ENCODE data around the gene PDZD4.

Gene PDZD4

GRCh38 chrX:153869473-153870287, 39.3 kb upstream of the PDZD4 start:
- Histone ChIP-seq H3K36me3 (replicated peaks; ENCODE audit: low read depth, low read length) (no peaks in the 10 kb centered on the region), H3K79me2 (ENCODE audit: low read length) (no peaks in the 10 kb centered on the region), H2AFZ (ENCODE audit: low read depth, low read length) (no peak overlapping the region), H3K4me1 (ENCODE audit: low read length) (no peaks in the 10 kb centered on the region), H3K9ac (ENCODE audit: low read length) (no peak overlapping the region), H3K4me3 (ENCODE audit: low read length) (no peak overlapping the region), H3K4me2 (ENCODE audit: low read length) (no peak overlapping the region), H3K9me3 (ENCODE audit: insufficient read depth, low read length) (no peaks in the 10 kb centered on the region), H4K20me1 (ENCODE audit: insufficient read depth, low read length) (peaks cover 18% of the 10 kb centered on the region), H3K27me3 (ENCODE audit: low read depth, low read length) (no peaks in the 10 kb centered on the region), H3K27ac (ENCODE audit: low read length) (no peak overlapping the region)
- no peak for TF ChIP-seq EZH2phosphoT487 (IDR thresholded peaks at IDR 0.05; ENCODE audit: low read depth)

GRCh38 chrX:153868576-153869472, 38.5 kb upstream of the PDZD4 start:
- Histone ChIP-seq H3K27ac (ENCODE audit: low read length) (no peak overlapping the region), H3K4me3 (ENCODE audit: low read length) (no peak overlapping the region), H3K4me1 (ENCODE audit: low read length) (no peaks in the 10 kb centered on the region), H4K20me1 (ENCODE audit: insufficient read depth, low read length) (peaks cover 10% of the 10 kb centered on the region; the same call in 1 of the 2 replicates), H3K27me3 (ENCODE audit: low read depth, low read length) (no peaks in the 10 kb centered on the region), H2AFZ (ENCODE audit: low read depth, low read length) (no peak overlapping the region), H3K4me2 (ENCODE audit: low read length) (no peak overlapping the region), H3K79me2 (ENCODE audit: low read length) (no peaks in the 10 kb centered on the region), H3K9ac (ENCODE audit: low read length) (no peak overlapping the region), H3K9me3 (ENCODE audit: insufficient read depth, low read length) (no peaks in the 10 kb centered on the region), H3K36me3 (replicated peaks; ENCODE audit: low read depth, low read length) (no peaks in the 10 kb centered on the region)
- no peak for TF ChIP-seq EZH2phosphoT487 (IDR thresholded peaks at IDR 0.05; ENCODE audit: low read depth)
- TF ChIP-seq, protein P1, sequence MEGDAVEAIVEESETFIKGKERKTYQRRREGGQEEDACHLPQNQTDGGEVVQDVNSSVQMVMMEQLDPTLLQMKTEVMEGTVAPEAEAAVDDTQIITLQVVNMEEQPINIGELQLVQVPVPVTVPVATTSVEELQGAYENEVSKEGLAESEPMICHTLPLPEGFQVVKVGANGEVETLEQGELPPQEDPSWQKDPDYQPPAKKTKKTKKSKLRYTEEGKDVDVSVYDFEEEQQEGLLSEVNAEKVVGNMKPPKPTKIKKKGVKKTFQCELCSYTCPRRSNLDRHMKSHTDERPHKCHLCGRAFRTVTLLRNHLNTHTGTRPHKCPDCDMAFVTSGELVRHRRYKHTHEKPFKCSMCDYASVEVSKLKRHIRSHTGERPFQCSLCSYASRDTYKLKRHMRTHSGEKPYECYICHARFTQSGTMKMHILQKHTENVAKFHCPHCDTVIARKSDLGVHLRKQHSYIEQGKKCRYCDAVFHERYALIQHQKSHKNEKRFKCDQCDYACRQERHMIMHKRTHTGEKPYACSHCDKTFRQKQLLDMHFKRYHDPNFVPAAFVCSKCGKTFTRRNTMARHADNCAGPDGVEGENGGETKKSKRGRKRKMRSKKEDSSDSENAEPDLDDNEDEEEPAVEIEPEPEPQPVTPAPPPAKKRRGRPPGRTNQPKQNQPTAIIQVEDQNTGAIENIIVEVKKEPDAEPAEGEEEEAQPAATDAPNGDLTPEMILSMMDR (IDR thresholded peaks at IDR 0.05; ENCODE audit: low read depth, low read length), result no peak

GRCh38 chrX:153867671-153868070, 37.3 kb upstream of the PDZD4 start:
- Histone ChIP-seq H3K27me3 (ENCODE audit: low read depth, low read length) (no peaks in the 10 kb centered on the region), H3K4me3 (ENCODE audit: low read length) (no peak overlapping the region), H3K4me2 (ENCODE audit: low read length) (no peak overlapping the region), H3K9ac (ENCODE audit: low read length) (no peak overlapping the region), H2AFZ (ENCODE audit: low read depth, low read length) (no peak overlapping the region), H3K4me1 (ENCODE audit: low read length) (no peaks in the 10 kb centered on the region), H3K79me2 (ENCODE audit: low read length) (no peaks in the 10 kb centered on the region), H4K20me1 (ENCODE audit: insufficient read depth, low read length) (0 out of 2 replicates have a peak, but pooled peaks cover under 1% of the 10 kb centered on the region), H3K27ac (ENCODE audit: low read length) (no peak overlapping the region), H3K9me3 (ENCODE audit: insufficient read depth, low read length) (no peaks in the 10 kb centered on the region), H3K36me3 (replicated peaks; ENCODE audit: low read depth, low read length) (no peaks in the 10 kb centered on the region)
- TF ChIP-seq, protein P1 (IDR thresholded peaks at IDR 0.05; ENCODE audit: low read depth, low read length), result no peak
- TF ChIP-seq EZH2phosphoT487 (IDR thresholded peaks at IDR 0.05; ENCODE audit: low read depth), result no peak

DNA sequence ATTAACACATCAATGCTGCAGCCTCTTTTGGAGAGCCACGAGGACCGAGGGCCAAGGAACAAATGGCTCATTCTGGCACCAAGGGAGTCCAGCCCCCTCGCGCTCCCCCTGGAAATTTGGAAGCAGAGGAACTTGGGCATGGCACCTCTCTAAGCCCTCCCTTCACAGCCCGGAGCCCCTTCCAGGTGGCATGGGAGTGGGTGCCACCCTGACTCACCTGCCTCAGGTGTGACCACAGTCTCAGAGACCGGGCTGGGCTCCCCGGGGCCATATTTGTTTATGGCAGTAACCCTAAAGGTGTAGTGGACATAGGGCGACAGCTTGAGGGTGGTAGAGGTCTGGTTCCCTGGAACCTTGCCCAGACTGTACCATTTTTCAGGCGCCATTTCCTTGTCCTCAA, 36.8 kb upstream of the PDZD4 start:
- Histone ChIP-seq H3K9ac (ENCODE audit: low read length) (no peak overlapping the region), H3K27ac (ENCODE audit: low read length) (no peak overlapping the region), H3K4me1 (ENCODE audit: low read length) (no peaks in the 10 kb centered on the region), H3K4me3 (ENCODE audit: low read length) (no peak overlapping the region), H3K36me3 (replicated peaks; ENCODE audit: low read depth, low read length) (no peaks in the 10 kb centered on the region), H4K20me1 (ENCODE audit: insufficient read depth, low read length) (no peaks in the 10 kb centered on the region), H3K79me2 (ENCODE audit: low read length) (no peaks in the 10 kb centered on the region), H2AFZ (ENCODE audit: low read depth, low read length) (no peak overlapping the region), H3K27me3 (ENCODE audit: low read depth, low read length) (no peaks in the 10 kb centered on the region), H3K9me3 (ENCODE audit: insufficient read depth, low read length) (no peaks in the 10 kb centered on the region), H3K4me2 (ENCODE audit: low read length) (no peak overlapping the region)
- TF ChIP-seq, protein P1 (IDR thresholded peaks at IDR 0.05; ENCODE audit: low read depth, low read length), result no peak
- TF ChIP-seq EZH2phosphoT487 (IDR thresholded peaks at IDR 0.05; ENCODE audit: low read depth), result no peak
